ENCODE measurements around the gene MED1. TPM values are rescaled to one million over a fixed set of nuclear protein-coding genes. Genes with fewer than 3 reads are reported as not detected.
"Not testable (repeated sequence)": the region's sequence is repeated elsewhere in the genome, so short reads cannot be mapped to it uniquely, and the experiment has no call there.

Gene MED1
- polyA plus RNA-seq, 1 donor: 27.8 TPM

DNA sequence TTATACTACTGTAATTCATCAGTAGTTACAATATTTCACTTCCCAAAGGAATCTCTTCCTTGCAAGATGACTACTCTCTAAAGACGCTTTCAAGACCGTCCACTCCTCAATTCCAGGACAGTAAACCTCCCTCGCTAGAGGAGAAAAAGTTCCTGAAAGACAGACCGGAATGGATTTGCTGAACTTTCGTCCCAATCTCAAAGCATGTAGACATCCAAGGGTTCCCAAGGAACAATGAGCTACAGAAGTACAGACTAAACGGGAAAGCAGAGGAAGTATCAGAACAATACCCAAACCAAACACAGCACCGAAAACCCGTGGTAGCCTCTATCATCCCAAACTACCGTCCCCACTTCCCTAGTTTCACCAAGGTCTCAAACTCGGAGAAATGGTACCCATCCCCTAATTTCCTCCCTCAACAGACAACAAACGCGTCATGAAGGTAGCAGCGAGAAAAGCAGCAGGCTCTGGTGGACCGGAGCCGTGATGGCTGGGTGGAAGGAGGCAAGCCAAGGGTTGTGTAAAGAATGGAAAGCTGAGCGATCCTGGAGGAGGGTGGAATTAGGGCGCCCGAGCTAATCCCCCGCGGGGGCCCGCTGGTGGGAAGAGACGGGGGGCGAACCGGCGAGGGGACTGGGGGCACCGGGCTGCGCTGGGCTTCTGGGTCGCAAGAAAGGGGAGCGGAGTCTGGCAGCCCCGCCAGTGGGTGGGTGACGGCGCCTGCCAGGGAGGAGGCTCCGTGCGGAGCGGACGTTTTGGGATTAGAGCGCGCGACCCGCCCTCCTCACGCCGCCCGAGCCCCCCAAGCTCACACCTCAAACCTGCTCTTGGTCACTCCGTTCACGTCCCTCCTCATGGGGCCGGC, 50.3 kb downstream of the MED1 start:
- H3K4me3 ChIP-seq (ENCODE audit: low read length): peak overlapping the region; percentile 97
- peak in 1 of 2 donors; percentile 32 for DNase-seq
- no CpG with 5 or more reads among the region's 46 CpGs for WGBS (ENCODE audit: insufficient coverage, low lambda C conversion rate)

DNA sequence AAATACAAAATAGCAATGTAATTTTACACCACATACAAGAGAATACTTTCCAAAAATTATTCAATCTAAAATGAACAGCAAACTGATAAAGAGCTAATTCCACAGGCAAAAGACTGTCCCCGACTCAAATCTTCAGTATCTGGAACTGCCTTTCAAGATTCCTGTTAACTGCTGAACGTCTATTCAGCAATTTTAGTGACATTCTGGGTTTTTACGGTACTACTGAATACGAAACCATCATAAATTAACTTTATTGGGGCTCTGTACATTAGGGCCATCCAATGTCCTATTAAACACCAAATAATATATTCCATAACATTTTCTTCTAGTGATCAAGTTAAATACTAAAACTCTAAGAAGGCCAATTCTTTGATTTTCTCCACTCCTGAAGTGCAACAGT, 51.3 kb downstream of the MED1 start:
- no peaks in the 10 kb centered on the region for H3K9me3 ChIP-seq (ENCODE audit: control insufficient read depth, low read depth, low read length)
- H3K27ac ChIP-seq (ENCODE audit: low read length): no peak overlapping the region
- H3K4me3 ChIP-seq (ENCODE audit: low read length): peak overlapping the region; percentile 97
- no peaks in the 10 kb centered on the region for H3K36me3 ChIP-seq (ENCODE audit: control insufficient read depth, insufficient read depth, low read length)
- DNase-seq: no peak
- WGBS (ENCODE audit: insufficient coverage, low lambda C conversion rate): 50% methylated on average over 1 of the region's 4 CpGs
- no peaks in the 10 kb centered on the region for H3K27me3 ChIP-seq (ENCODE audit: control insufficient read depth, insufficient read depth, low read length)
- H3K4me1 ChIP-seq (ENCODE audit: control insufficient read depth, insufficient read depth, low read length): peaks cover 12% of the 10 kb centered on the region

More for the DNA sequence above, 50.3 kb downstream of the MED1 start:
- peaks cover 19% of the 10 kb centered on the region for H3K4me1 ChIP-seq (ENCODE audit: control insufficient read depth, insufficient read depth, low read length)
- H3K9me3 ChIP-seq (ENCODE audit: control insufficient read depth, low read depth, low read length): no peaks in the 10 kb centered on the region
- peak overlapping the region; percentile 82 for H3K27ac ChIP-seq (ENCODE audit: low read length)
- H3K27me3 ChIP-seq (ENCODE audit: control insufficient read depth, insufficient read depth, low read length): no peaks in the 10 kb centered on the region
- H3K36me3 ChIP-seq (ENCODE audit: control insufficient read depth, insufficient read depth, low read length): no peaks in the 10 kb centered on the region

DNA sequence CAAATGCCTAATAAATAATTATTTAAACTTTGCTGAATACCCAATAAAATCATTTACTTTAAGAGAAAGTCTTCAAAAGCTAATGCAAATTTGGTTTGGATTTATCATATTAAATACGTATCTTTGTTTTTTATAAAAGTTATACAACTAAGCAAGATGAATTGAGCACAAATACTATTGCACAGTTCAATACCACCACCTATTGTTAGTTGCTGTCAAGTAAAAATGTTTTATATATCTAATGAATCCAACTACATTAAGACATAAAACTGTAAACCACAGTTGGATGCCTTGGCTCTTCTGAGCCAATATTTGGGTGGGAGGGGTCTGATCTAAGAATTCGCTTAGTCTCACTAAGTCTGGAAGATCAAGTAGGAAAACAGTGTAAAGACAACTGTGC, 57.3 kb downstream of the MED1 start:
- 100% methylated on average over 1 of the region's 2 CpGs for WGBS (ENCODE audit: insufficient coverage, low lambda C conversion rate)
- Histone ChIP-seq H3K27ac (ENCODE audit: low read length) (no peak overlapping the region), H3K4me3 (ENCODE audit: low read length) (no peak overlapping the region), H3K9me3 (ENCODE audit: control insufficient read depth, low read depth, low read length) (no peaks in the 10 kb centered on the region), H3K27me3 (ENCODE audit: control insufficient read depth, insufficient read depth, low read length) (no peaks in the 10 kb centered on the region), H3K4me1 (ENCODE audit: control insufficient read depth, insufficient read depth, low read length) (peaks cover 2% of the 10 kb centered on the region), H3K36me3 (ENCODE audit: control insufficient read depth, insufficient read depth, low read length) (no peaks in the 10 kb centered on the region)
- no peak for DNase-seq

DNA sequence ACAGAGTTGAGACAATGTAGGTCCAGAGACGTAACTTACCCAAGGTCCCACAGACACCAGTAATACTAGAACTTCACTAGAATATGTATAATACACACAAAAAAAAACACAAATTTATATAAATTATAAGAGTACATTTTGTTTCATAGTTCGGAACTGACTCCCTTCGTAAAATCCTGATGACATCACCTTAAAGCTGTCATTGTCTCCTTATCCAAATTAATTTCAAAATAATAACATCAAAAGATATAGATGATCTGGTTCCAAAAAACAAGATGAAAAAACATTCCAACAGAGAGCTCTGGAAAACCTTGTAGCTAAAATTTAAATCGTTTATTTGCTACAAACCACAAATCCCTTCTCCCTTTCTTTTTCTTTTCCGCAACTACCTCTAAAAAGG, 59.6 kb downstream of the MED1 start:
- H3K4me1 ChIP-seq (ENCODE audit: control insufficient read depth, insufficient read depth, low read length): no peaks in the 10 kb centered on the region
- H3K9me3 ChIP-seq (ENCODE audit: control insufficient read depth, low read depth, low read length): no peaks in the 10 kb centered on the region
- H3K4me3 ChIP-seq (ENCODE audit: low read length): no peak overlapping the region
- H3K36me3 ChIP-seq (ENCODE audit: control insufficient read depth, insufficient read depth, low read length): peaks cover 7% of the 10 kb centered on the region
- WGBS (ENCODE audit: insufficient coverage, low lambda C conversion rate): 100% methylated on average over 3 of the region's 5 CpGs
- no peaks in the 10 kb centered on the region for H3K27me3 ChIP-seq (ENCODE audit: control insufficient read depth, insufficient read depth, low read length)
- DNase-seq: no peak
- H3K27ac ChIP-seq (ENCODE audit: low read length): no peak overlapping the region

DNA sequence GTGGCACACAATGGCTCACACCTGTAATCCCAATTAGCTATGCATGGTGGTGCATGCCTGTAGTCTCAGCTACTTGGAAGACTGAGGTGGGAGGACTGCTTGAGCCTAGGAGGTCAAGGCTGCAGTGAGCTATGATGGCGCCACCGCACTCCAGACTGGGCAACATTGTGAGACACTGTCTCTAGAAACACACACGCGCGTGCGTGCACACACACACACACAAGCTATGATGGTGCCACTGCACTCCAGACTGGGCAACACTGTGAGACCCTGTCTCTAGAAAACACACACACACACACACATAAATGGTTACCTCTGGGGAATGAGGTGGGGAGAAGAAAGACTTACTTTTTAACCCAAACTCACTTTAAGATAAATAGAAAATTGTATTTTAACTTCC, 66.0 kb downstream of the MED1 start:
- no peak overlapping the region for H3K4me3 ChIP-seq (ENCODE audit: low read length)
- H3K4me1 ChIP-seq (ENCODE audit: control insufficient read depth, insufficient read depth, low read length): no peaks in the 10 kb centered on the region
- no CpG with 5 or more reads among the region's 6 CpGs for WGBS (ENCODE audit: insufficient coverage, low lambda C conversion rate)
- no peak overlapping the region for H3K27ac ChIP-seq (ENCODE audit: low read length)
- H3K27me3 ChIP-seq (ENCODE audit: control insufficient read depth, insufficient read depth, low read length): no peaks in the 10 kb centered on the region
- peaks cover 10% of the 10 kb centered on the region for H3K36me3 ChIP-seq (ENCODE audit: control insufficient read depth, insufficient read depth, low read length)
- no peak for DNase-seq
- H3K9me3 ChIP-seq (ENCODE audit: control insufficient read depth, low read depth, low read length): no peaks in the 10 kb centered on the region

DNA sequence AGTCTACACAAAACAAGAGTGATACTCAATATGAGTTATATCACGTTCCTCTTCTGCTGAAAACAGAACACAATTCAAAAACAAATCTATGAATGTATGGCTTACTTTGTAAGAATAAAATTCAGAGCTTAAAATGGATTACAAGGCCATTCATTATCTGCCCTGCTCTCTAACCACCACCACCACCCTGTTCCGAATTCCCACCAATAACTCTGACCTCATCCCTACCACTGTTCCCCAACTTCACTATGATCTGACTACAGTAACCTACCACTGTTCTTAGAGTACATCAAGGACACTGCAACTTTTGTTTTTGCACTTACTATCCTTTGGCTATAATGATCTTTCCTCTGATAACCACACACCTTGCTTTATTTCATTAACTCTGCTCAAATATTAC, 70.9 kb downstream of the MED1 start:
- Histone ChIP-seq H3K4me3 (ENCODE audit: low read length) (no peak overlapping the region), H3K4me1 (ENCODE audit: control insufficient read depth, insufficient read depth, low read length) (no peaks in the 10 kb centered on the region), H3K27me3 (ENCODE audit: control insufficient read depth, insufficient read depth, low read length) (no peaks in the 10 kb centered on the region), H3K27ac (ENCODE audit: low read length) (no peak overlapping the region), H3K36me3 (ENCODE audit: control insufficient read depth, insufficient read depth, low read length) (peaks cover 3% of the 10 kb centered on the region), H3K9me3 (ENCODE audit: control insufficient read depth, low read depth, low read length) (no peaks in the 10 kb centered on the region)
- no peak for DNase-seq
- 60% methylated on average over 1 of the region's 2 CpGs for WGBS (ENCODE audit: insufficient coverage, low lambda C conversion rate)

DNA sequence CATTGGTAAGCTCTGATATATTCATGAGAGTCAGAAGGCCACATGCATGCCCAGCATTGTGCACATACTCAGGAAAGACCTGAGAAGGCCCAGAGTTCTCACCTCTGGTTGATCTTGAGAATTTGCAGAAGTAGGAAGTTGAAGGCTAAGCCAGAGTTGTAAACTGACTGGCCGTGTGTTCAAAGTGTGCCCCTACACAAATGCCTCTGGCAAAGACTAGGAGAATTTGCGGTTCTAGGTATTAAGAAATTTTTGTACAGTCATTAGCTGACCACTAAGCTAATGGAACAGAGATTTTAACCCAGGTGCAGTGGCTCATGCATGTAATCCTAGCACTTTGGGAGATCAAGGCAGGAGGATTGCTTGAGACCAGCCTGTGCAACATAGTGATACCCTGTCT, 74.6 kb downstream of the MED1 start:
- Histone ChIP-seq H3K27ac (ENCODE audit: low read length) (no peak overlapping the region), H3K27me3 (ENCODE audit: control insufficient read depth, insufficient read depth, low read length) (no peaks in the 10 kb centered on the region), H3K4me3 (ENCODE audit: low read length) (no peak overlapping the region), H3K4me1 (ENCODE audit: control insufficient read depth, insufficient read depth, low read length) (no peaks in the 10 kb centered on the region), H3K36me3 (ENCODE audit: control insufficient read depth, insufficient read depth, low read length) (no peaks in the 10 kb centered on the region), H3K9me3 (ENCODE audit: control insufficient read depth, low read depth, low read length) (no peaks in the 10 kb centered on the region)
- WGBS (ENCODE audit: insufficient coverage, low lambda C conversion rate): no CpG with 5 or more reads among the region's 2 CpGs
- DNase-seq: no peak

DNA sequence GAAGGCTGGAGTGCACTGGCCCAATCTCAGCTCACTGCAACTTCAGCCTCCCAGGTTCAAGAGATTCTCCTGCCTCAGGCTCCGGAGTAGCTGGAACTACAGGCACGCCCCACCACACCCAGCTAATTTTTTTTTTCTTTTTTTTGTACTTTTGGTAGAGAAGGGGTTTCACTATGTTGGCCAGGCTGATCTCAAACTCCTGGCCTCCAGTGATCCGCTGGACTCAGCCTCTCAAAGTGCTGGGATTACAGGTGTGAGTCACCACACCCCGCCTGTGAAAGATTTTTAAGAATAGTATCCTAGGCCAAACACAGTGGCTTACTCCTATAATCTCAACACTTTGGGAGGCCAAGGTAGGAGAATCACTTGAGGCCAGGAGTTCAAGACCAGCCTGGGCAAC, 83.3 kb downstream of the MED1 start:
- not testable (repeated sequence) for H3K9me3 ChIP-seq (ENCODE audit: control insufficient read depth, low read depth, low read length); H3K27ac ChIP-seq (ENCODE audit: low read length); H3K27me3 ChIP-seq (ENCODE audit: control insufficient read depth, insufficient read depth, low read length); H3K36me3 ChIP-seq (ENCODE audit: control insufficient read depth, insufficient read depth, low read length); DNase-seq; H3K4me1 ChIP-seq (ENCODE audit: control insufficient read depth, insufficient read depth, low read length); H3K4me3 ChIP-seq (ENCODE audit: low read length)
- WGBS (ENCODE audit: insufficient coverage, low lambda C conversion rate): no CpG with 5 or more reads among the region's 4 CpGs

DNA sequence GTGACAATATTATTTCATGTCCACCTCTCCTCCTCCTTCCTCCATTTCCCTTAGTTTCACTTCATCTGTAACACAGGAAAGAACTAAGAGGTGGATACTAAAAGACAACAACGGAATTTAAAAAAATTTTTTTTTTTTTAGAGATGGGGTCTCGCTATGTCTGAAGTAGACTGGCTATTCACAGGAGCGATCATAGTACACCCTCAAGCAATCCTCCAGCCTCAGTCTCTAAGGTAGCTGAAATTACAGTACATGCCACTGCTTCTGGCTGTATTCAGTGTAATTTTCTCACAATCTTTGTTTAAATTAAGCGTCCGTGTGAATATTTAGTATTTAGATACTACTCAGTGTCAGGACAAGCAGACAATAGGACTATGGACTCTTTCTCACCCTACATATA, 85.2 kb downstream of the MED1 start:
- no peak overlapping the region for H3K27ac ChIP-seq (ENCODE audit: low read length)
- no peak for DNase-seq
- H3K9me3 ChIP-seq (ENCODE audit: control insufficient read depth, low read depth, low read length): no peaks in the 10 kb centered on the region
- no peaks in the 10 kb centered on the region for H3K27me3 ChIP-seq (ENCODE audit: control insufficient read depth, insufficient read depth, low read length)
- no peaks in the 10 kb centered on the region for H3K36me3 ChIP-seq (ENCODE audit: control insufficient read depth, insufficient read depth, low read length)
- no peak overlapping the region for H3K4me3 ChIP-seq (ENCODE audit: low read length)
- WGBS (ENCODE audit: insufficient coverage, low lambda C conversion rate): 90% methylated on average over 2 of the region's 5 CpGs
- H3K4me1 ChIP-seq (ENCODE audit: control insufficient read depth, insufficient read depth, low read length): no peaks in the 10 kb centered on the region

DNA sequence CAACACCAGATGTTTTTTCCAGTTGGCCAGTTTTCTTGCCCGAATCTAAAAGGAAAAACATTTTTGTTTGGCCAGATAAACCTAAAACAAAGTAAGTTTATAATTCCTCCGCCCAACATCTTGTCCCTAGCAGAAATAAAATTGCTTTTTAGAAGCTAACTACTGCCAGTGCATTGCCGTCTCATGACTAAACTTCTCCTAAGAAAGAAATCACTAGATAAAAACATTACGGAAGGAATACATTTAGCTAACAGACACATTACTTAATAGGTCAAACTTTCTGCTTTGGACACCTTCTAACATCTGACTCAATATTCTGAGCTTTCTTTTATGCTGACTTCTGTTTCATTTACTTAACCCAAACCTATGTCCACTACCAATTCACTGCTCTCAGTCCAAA, 85.8 kb downstream of the MED1 start:
- DNase-seq: no peak
- no peak overlapping the region for H3K4me3 ChIP-seq (ENCODE audit: low read length)
- WGBS (ENCODE audit: insufficient coverage, low lambda C conversion rate): 80% methylated on average over 2 of the region's 4 CpGs

More for the DNA sequence above, 85.8 kb downstream of the MED1 start:
- H3K4me1 ChIP-seq (ENCODE audit: control insufficient read depth, insufficient read depth, low read length): no peaks in the 10 kb centered on the region
- H3K36me3 ChIP-seq (ENCODE audit: control insufficient read depth, insufficient read depth, low read length): no peaks in the 10 kb centered on the region
- H3K27me3 ChIP-seq (ENCODE audit: control insufficient read depth, insufficient read depth, low read length): no peaks in the 10 kb centered on the region
- no peaks in the 10 kb centered on the region for H3K9me3 ChIP-seq (ENCODE audit: control insufficient read depth, low read depth, low read length)
- no peak overlapping the region for H3K27ac ChIP-seq (ENCODE audit: low read length)

Measured in large intestine (tissue), 3 donors.